Effector memory CD8-positive, alpha-beta T cell (primary cell): ENCODE measurements around the gene ACMSD.
"Not testable (repeated sequence)": the region's sequence is repeated elsewhere in the genome, so short reads cannot be mapped to it uniquely, and the experiment has no call there.

ENCODE experiments used
- ATAC-seq: fragments of 150-1000 bp; cut with Tn5 transposase; replicated peaks from 2 replicates; pipeline ENCODE4 v1.10.0; 2021; ENCODE audit warnings: mild to moderate bottlenecking, moderate library complexity
- DNase-seq, 3 experiments: peaks; one replicate each; pipeline ENCODE4 v3.0.0; 2021
- H3K27ac Mint-ChIP-seq, 2 donors: one replicate each; pipeline ENCODE4 v1.8.0; 2022; ENCODE audit warnings: mild to moderate bottlenecking in 2 of 2, mixed read lengths in 2 of 2, moderate library complexity in 2 of 2
- H3K27me3 Mint-ChIP-seq, 2 donors: one replicate each; pipeline ENCODE4 v1.8.0; 2022; ENCODE audit warnings: mixed read lengths in 2 of 2
- H3K36me3 Mint-ChIP-seq: one replicate; pipeline ENCODE4 v1.8.0; 2022; ENCODE audit warnings: mild to moderate bottlenecking, moderate library complexity, mixed read lengths; ENCODE audit not compliant: insufficient read depth
- H3K4me1 Mint-ChIP-seq, 2 donors: one replicate each; pipeline ENCODE4 v1.8.0; 2022; ENCODE audit warnings: low read depth in 2 of 2, mixed read lengths in 2 of 2
- H3K4me3 Mint-ChIP-seq, 2 donors: one replicate each; pipeline ENCODE4 v1.8.0; 2022; ENCODE audit warnings: mild to moderate bottlenecking in 2 of 2, mixed read lengths in 2 of 2, moderate library complexity in 2 of 2
- H3K9me3 Mint-ChIP-seq, 2 donors: one replicate each; pipeline ENCODE4 v1.8.0; 2022; ENCODE audit warnings: mixed read lengths in 2 of 2

ACMSD gene

DNA sequence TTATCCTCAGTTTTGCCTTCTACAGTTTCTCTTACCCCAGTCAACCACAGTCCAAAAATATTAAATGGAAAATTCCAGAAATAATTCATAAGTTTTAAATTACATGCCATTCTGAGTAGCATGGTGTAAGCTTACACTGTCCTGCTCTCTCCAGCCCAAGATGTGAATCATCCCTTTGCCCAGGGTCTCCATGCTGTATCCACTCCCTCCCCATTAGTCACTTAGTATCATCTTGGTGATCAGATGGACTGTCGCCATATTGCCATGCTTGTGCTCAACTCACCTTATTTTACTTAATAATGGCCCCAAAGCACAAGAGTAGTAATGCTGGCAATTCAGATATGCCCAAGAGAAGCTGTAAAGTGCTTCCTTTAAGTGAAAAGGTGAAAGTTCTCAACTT lies 61.7 kb downstream of the ACMSD start:
- Mint-ChIP-seq H3K9me3 (no peaks in the 10 kb centered on the region), H3K27ac (no peak overlapping the region), H3K27me3 (no peaks in the 10 kb centered on the region), H3K4me3 (no peak overlapping the region), H3K36me3 (no peaks in the 10 kb centered on the region), H3K4me1 (no peaks in the 10 kb centered on the region)
- no peak for DNase-seq
- no peak for ATAC-seq

DNA sequence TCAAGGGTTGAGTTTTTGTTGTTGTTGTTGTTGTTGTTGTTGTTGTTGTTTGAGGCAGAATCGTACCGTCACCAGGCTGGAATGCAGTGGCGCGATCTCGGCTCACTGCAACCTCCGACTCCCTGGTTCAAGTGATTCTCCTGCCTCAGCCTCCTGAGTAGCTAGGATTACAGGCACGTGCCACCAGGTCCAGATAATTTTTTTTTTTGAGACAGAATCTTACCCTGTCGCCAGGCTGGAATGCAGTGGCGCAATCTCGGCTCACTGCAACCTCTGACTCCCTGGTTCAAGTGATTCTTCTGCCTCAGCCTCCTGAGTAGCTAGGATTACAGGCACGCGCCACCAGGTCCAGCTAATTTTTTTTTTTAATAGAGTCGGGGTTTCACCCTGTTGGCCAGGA lies 65.3 kb downstream of the ACMSD start:
- not testable (repeated sequence) for H3K27me3 Mint-ChIP-seq, H3K4me3 Mint-ChIP-seq, H3K27ac Mint-ChIP-seq

DNA sequence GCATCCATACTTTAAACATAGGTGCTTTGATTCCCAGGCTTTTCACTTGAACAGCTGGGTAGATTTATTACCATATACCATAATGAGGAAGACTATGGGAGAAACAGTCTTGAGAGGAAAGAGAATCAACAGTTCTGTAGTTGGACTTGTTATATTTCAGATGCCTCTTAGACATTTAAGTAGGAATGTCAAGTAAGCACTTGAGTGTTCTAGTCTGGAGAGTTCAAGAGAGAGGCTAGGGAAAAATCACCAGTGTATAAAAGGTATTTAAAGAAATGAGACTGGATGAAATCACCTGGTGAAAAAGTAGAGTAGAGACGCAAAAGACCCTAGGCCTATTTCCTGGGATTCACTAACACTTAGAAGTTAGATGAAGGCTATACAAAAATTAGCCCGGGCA lies 66.8 kb downstream of the ACMSD start:
- no peaks in the 10 kb centered on the region for H3K4me1 Mint-ChIP-seq
- no peaks in the 10 kb centered on the region for H3K36me3 Mint-ChIP-seq
- no peak overlapping the region for H3K4me3 Mint-ChIP-seq
- H3K9me3 Mint-ChIP-seq = no peaks in the 10 kb centered on the region
- H3K27ac Mint-ChIP-seq = no peak overlapping the region
- no peak for ATAC-seq
- DNase-seq = no peak
- no peaks in the 10 kb centered on the region for H3K27me3 Mint-ChIP-seq

More for the DNA sequence above, 65.3 kb downstream of the ACMSD start:
- not testable (repeated sequence) for H3K4me1 Mint-ChIP-seq, DNase-seq, H3K9me3 Mint-ChIP-seq, H3K36me3 Mint-ChIP-seq, ATAC-seq

DNA sequence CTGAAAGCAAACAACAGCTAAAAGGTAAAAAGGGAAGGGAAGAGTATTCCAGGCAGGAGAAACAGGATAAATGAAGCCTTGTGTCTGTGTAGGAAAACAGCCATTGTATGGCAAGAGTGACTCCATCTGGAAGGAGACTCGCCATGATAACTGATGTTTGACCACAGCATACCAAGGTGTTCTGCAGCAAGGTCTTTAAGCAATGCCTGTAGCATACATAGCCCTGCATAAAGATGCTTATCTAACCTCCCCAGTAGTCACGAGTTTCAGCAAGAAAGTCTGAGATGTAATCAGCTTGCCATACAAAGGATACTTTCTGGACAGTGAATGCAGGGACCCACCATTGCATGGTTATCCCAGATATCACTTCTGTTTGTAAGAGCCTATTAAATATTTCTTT lies 68.3 kb downstream of the ACMSD start:
- Mint-ChIP-seq H3K27me3 (no peaks in the 10 kb centered on the region), H3K4me1 (no peaks in the 10 kb centered on the region), H3K36me3 (no peaks in the 10 kb centered on the region), H3K4me3 (no peak overlapping the region), H3K9me3 (no peaks in the 10 kb centered on the region), H3K27ac (no peak overlapping the region)
- DNase-seq (no peak), ATAC-seq (no peak)

DNA sequence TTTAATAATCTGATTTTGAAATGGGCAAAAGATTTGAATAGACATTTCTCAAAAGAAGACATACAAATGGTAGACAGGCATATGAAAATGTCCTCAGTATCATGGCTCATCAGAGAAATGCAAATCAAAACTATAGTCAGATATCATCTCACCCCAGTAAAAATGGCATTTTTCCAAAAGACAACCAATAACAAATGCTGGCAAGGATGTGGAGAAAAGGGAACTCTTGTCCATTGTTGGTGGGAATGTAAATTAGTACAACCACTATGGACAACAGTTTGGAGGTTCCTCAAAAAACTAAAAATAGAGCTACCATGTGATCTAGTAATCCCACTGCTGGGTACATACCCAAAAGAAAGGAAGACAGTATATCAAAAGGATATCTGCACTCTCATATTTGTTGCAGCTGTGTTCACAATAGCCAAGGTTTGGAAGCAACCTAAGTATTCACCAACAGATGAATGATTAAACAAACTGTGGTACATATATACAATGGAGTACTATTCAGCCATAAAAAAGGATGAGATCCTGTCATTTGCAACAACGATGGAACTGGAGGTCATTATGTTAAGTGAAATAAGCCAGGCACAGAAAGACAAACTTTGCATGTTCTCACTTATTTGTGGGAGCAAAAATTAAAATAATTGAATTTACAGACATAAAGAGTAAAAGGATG lies 69.2 kb downstream of the ACMSD start:
- not testable (repeated sequence) for H3K9me3 Mint-ChIP-seq, H3K27ac Mint-ChIP-seq, H3K27me3 Mint-ChIP-seq, H3K4me1 Mint-ChIP-seq, DNase-seq, ATAC-seq, H3K36me3 Mint-ChIP-seq, H3K4me3 Mint-ChIP-seq

DNA sequence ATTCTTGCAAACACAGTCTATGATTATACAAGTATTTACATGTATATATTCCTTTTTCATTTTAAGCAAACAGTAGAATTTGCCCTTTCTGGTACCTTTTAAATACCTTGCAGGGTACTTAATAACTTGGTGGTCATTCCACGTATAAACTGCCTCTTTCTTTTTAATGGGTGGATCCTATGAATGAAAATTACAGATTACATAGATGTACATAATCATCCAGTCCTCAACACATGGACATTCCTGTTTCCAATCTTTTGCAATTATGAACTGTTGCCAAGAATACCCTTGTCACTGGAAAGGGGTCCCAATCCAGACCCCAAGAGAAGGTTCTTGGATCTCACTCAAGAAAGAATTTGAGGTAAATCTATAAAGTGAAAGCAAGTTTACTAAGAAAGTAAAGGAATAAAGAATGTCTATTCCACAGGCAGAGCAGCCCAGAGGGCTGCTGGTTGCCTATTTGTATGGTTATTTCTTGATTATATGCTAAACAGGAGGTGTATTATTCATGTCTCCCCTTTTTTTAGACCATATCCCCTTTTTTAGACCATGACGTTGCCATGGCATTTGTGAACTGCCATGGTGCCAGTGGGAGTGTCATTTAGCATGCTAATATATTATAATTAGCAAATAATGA lies 72.5 kb downstream of the ACMSD start:
- no peaks in the 10 kb centered on the region for H3K27me3 Mint-ChIP-seq
- DNase-seq (no peak), ATAC-seq (no peak)
- peaks cover 4% of the 10 kb centered on the region for H3K36me3 Mint-ChIP-seq
- no peaks in the 10 kb centered on the region for H3K9me3 Mint-ChIP-seq
- no peak overlapping the region for H3K4me3 Mint-ChIP-seq
- H3K27ac Mint-ChIP-seq = no peak overlapping the region
- no peaks in the 10 kb centered on the region for H3K4me1 Mint-ChIP-seq

DNA sequence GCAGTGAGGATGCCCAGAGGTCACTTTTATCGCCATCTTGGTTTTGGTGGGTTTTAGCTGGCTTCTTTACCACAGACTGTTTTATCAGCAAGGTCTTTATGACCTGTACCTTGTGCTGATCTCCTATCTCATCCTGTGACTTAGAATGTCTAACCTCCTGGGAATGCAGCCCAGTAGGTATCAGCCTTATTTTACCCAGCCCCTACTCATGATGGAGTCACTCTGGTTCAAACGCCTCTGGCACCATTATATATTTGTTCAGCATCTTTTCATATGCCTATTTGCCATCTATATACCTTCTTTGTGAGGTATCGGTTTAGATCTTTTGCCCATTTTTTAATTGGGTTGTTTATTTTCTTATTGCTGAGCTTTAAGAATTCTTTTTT lies 73.0 kb downstream of the ACMSD start:
- Mint-ChIP-seq H3K4me1 (no peaks in the 10 kb centered on the region), H3K4me3 (no peak overlapping the region), H3K27ac (no peak overlapping the region), H3K36me3 (peaks cover 4% of the 10 kb centered on the region), H3K9me3 (no peaks in the 10 kb centered on the region), H3K27me3 (no peaks in the 10 kb centered on the region)
- no peak for DNase-seq
- ATAC-seq = no peak

DNA sequence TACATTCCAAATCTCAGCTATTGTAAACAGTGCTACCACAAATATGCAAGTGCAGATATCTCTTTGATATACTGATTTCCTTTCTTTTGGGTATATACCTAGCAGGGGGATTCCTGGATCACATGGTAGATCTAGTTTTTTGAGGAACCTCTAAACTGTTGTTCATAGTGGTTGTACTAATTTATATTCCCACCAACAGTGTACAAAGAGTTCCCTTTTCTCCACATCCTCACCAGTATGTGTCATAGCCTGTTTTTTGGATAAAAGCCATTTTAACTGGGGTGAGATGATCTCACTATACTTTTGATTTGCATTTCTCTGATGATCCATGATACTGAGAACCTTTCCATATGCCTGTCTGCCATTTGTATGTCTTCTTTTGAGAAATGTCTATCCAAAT lies 73.9 kb downstream of the ACMSD start:
- Mint-ChIP-seq H3K4me1 (peaks cover 0 to 3% of the 10 kb centered on the region in 2 donors), H3K36me3 (peaks cover 4% of the 10 kb centered on the region), H3K27ac (no peak overlapping the region), H3K9me3 (no peaks in the 10 kb centered on the region), H3K27me3 (no peaks in the 10 kb centered on the region), H3K4me3 (no peak overlapping the region)
- DNase-seq (no peak), ATAC-seq (no peak)

DNA sequence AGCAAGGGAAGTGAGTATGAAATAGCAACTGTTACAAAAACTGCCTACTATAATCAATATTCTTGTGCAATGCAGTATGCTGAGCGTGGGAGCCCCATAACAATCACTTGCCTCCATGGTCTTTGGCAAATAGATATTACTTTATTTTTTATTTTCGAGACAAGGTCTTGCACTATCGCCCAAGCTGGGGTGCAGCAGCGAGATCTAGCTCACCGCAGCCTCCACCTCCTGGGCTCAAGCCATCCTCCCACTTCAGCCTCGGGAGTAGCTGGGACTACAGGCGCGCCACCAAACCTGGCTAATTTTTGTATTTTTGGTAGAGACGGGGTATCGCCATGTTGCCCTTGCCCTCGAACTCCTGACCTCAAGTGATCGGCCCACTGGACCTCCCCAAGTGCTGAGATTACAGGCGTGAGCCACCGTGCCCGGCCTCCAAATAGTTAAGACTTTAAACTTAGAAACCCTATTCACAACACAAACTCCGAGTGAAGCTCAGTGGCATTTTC lies 79.0 kb downstream of the ACMSD start:
- ATAC-seq = no peak
- Mint-ChIP-seq H3K9me3 (no peaks in the 10 kb centered on the region), H3K36me3 (peaks cover 32% of the 10 kb centered on the region), H3K4me1 (peaks cover 11 to 29% of the 10 kb centered on the region in 2 donors), H3K27ac (peak overlapping the region; percentile 97 to 99), H3K4me3 (peak overlapping the region; percentile 93 to 98), H3K27me3 (no peaks in the 10 kb centered on the region)
- peak in 1 of 3 experiments; percentile 1 for DNase-seq

DNA sequence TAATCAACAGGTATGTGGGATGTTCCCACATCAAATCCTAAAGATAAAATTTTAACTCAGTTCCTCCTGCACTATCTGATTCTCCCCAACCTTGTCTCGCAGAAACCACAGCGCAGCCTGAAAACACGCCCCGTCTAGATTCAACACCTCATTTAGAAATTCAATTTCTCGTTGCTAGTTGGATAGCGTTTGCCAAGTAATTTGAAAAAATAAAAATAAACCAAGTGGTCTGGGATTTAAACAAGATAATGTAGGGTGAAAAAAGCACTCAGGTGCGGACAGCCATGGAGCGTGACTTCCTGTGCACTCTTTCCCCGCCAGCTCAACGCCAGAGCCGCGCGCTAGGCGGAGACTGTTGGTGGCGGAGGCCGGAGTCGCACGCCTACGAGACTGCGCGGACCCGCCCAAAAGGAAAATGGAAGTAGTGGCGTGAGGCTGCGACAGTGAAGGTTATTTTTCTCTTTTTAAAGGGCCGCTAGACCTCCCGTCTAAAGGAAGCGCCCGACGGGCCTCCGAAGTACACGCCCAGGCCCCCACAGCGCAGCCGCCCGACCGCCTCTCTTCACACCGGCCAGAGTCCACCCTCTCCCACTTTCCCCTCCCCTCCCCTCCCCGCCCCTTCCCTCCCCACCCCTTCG lies 79.6 kb downstream of the ACMSD start:
- H3K9me3 Mint-ChIP-seq = no peaks in the 10 kb centered on the region
- peaks cover 29% of the 10 kb centered on the region for H3K36me3 Mint-ChIP-seq
- H3K27me3 Mint-ChIP-seq = no peaks in the 10 kb centered on the region
- H3K4me3 Mint-ChIP-seq = peak overlapping the region; percentile 93 to 98
- H3K27ac Mint-ChIP-seq = peak overlapping the region; percentile 97 to 99
- peaks cover 15 to 29% of the 10 kb centered on the region in 2 donors for H3K4me1 Mint-ChIP-seq
- peak; percentile 84 to 87 (median 85) for DNase-seq
- peak; percentile 68 for ATAC-seq

DNA sequence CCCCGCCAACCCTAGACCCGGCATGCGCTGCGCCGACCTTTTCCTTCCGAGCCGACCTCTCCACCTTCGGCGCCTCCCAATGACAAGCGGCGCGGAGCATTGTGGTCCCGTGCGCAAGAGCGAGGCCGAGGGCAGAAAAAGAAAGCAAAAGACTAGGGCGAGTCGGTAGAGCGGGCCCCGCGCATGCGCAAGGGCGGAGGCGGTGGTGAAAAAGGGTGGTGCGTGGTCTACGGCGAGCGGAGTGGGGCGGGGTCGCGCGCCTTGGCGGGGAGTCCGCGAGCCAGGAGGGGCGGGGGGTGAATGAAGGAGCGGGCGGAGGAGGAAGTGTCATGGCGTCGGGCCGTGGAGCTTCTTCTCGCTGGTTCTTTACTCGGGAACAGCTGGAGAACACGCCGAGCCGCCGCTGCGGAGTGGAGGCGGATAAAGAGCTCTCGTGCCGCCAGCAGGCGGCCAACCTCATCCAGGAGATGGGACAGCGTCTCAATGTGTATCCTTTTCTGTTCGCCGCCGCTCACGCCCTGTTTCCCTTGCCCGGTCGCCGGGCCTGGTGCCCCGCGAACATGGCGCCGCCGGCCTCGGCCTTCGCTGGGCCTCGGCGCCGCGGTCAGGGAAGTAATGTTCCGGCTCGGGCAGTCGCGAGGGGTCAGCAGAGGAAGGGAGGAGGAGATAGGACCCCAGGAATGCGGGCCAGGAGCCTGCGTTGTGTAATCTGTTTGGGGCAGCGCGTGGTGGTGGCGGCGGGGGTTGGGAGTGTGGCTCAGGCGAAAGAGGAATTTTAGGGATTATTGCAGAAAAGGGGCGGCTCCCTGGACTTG lies 80.3 kb downstream of the ACMSD start, which contains the start of gene CCNT2:
Gene CCNT2, plus strand, starts transcription at position 297 of the 815 bp plus-strand sequence. Its CDS starts 33 bp downstream, at position 330.
- Mint-ChIP-seq H3K27ac (peak within 1 kb of the TSS; percentile 97 to 99), H3K9me3 (no peaks in the 10 kb centered on the region), H3K27me3 (no peaks in the 10 kb centered on the region), H3K4me1 (peaks cover 15 to 34% of the 10 kb centered on the region in 2 donors), H3K36me3 (peaks cover 28% of the 10 kb centered on the region), H3K4me3 (peak within 1 kb of the TSS; percentile 93 to 98)
- DNase-seq (peak; percentile 99), ATAC-seq (peak; percentile 81)

DNA sequence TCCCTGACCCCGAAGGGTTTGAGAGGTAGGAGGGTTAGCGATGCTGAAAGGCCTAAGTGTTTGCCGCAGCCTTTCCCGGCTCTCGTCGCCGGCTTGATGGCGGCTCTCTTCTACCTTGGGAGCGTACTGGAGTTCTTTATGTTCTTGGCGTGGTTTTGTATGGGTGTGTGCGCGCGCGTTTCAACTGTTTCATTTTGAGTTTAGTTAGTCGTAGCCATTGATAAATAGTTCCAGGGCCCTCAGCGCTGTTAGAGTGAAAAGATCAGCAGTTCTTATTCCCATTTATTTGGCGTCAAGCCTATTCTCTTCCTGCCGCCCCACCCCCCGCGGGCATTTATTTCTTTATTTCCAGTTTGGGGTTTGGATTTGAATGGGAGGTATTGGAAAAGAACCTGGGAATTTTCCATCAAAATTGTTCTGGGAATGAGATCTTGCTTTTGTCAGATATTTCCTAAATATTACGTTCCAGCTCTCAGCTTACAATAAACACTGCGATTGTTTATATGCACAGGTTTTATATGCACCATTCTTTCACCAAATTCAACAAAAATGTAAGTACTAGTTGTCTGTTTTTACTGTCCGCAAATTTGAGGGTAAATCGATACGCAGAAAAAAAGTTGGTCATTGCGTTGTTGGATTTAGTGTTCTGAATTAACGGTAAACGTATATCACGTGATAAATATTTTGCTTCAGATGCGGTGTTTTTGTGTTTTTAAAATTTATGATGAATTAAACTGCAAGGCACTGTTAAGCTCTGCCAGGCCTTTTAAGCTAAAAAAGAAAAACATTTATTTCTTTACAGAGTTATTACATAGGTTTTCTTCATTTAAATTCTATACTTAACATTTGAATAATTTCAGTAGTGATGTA lies 81.2 kb downstream of the ACMSD start:
- Mint-ChIP-seq H3K4me1 (peaks cover 22 to 43% of the 10 kb centered on the region in 2 donors), H3K36me3 (peaks cover 35% of the 10 kb centered on the region), H3K27me3 (no peaks in the 10 kb centered on the region), H3K4me3 (peak overlapping the region; percentile 93 to 98), H3K9me3 (no peaks in the 10 kb centered on the region), H3K27ac (peak overlapping the region; percentile 97 to 99)
- DNase-seq = peak; percentile 19 to 35 (median 24)
- ATAC-seq = no peak
